ENCODE data around the gene MAGI2.

Gene MAGI2

GRCh38 chr7:78261739-78262138 lies 1191.7 kb downstream of the MAGI2 start:
- ChIA-PET POLR2A (no interaction called here), CTCF (interaction anchor here (1.5 to 2.4 kb wide), 2 partner anchors 10 to 127 kb away, joined by 3 to 7 read pairs; no protein-coding TSS in a partner anchor)

DNA sequence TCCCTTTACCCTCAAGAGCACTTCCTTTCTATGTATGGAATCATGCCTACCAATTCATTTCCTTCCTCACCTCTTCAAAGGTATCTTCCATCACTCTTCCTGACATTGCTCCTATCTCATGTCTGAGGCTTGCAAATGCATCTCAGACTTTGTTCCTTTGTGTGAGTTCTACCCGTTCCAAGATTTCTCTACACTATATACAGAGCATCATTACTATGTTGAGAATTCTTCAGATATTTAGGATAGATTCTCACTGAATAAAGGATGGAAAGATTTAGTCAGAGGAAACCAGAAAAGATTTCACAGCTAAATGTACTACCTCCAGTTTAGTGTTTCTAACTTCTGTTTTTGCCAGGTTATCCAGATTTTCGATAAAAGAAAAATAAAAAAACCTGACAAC lies 1192.2 kb downstream of the MAGI2 start:
- CTCF ChIA-PET, result interaction anchor here (0.9 to 2.4 kb wide), 3 partner anchors 10 to 249 kb away, joined by 3 to 7 read pairs (median 3); no protein-coding TSS in a partner anchor
- POLR2A ChIA-PET, result no interaction called here
- no peak overlapping the region for H3K4me3 ChIP-seq (ENCODE audit: low read depth, low read length)
- peak; percentile 7 for DNase-seq (ENCODE audit: low read depth, low spot score)
- TF ChIP-seq CTCF (IDR thresholded peaks at IDR 0.05; ENCODE audit: insufficient read depth, low read length, missing control alignments), result no peak

More at GRCh38 chr7:78261739-78262138, 1191.7 kb downstream of the MAGI2 start:
- no peak for TF ChIP-seq CTCF (IDR thresholded peaks at IDR 0.05; ENCODE audit: insufficient read depth, low read length, missing control alignments)
- H3K4me3 ChIP-seq (ENCODE audit: low read depth, low read length), result no peak overlapping the region
- DNase-seq (ENCODE audit: low read depth, low spot score), result no peak

DNA sequence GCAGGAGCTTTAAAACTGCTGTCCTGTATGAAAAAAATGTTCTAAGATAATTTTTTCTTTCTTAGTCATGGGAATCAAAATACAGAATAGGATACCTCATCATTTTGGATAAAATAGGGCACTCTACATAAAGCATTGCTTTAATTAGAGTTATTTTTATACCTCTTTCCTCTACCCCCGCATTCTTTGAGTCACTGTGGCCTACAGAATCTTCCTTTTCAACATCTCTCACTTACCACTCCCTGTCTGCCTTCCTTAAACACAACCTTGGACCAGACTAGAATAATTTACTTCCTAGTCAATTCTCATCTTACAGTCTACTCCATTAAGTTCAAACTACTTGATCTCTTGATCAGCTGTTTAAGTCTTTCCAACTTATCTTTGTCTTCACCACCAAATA lies 1192.6 kb downstream of the MAGI2 start:
- no peak overlapping the region for H3K4me3 ChIP-seq (ENCODE audit: low read depth, low read length)
- TF ChIP-seq CTCF (IDR thresholded peaks at IDR 0.05; ENCODE audit: insufficient read depth, low read length, missing control alignments), result no peak
- ChIA-PET POLR2A (no interaction called here), CTCF (interaction anchor here (0.9 to 2.4 kb wide), 3 partner anchors 9 to 250 kb away, joined by 3 to 7 read pairs (median 3); no protein-coding TSS in a partner anchor)
- DNase-seq (ENCODE audit: low read depth, low spot score), result peak; percentile 42

DNA sequence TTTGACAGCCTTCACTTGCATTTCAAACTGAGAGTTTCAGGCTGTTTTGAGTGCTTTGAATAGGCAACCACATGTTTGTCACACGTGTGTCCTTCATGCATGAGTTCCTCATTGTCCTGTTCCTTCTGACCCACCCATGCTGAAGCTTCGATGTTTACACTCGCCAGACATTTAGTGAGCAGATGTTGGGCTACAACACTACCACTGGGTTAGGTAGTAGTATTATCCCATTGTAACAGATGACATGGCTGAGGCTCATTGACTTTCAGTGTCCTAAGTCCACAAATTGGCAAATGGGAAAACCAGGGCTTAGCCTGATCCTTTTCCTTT lies 1198.8 kb downstream of the MAGI2 start:
- DNase-seq (ENCODE audit: low read depth, low spot score), result no peak
- ChIA-PET CTCF (no interaction called here), POLR2A (no interaction called here)
- no peak for TF ChIP-seq CTCF (IDR thresholded peaks at IDR 0.05; ENCODE audit: insufficient read depth, low read length, missing control alignments)
- no peak overlapping the region for H3K4me3 ChIP-seq (ENCODE audit: low read depth, low read length)

- H3K4me3 ChIP-seq (ENCODE audit: low read depth, low read length), result no peak overlapping the region
- POLR2A ChIA-PET, result no interaction called here
Measured at GRCh38 chr7:78253850-78254725, 1199.4 kb downstream of the MAGI2 start.

More at GRCh38 chr7:78253850-78254725, 1199.4 kb downstream of the MAGI2 start:
- CTCF ChIA-PET, result no interaction called here
- no peak for DNase-seq (ENCODE audit: low read depth, low spot score)
- no peak for TF ChIP-seq CTCF (IDR thresholded peaks at IDR 0.05; ENCODE audit: insufficient read depth, low read length, missing control alignments)
